GM23338 (cell line): ENCODE results near the gene FOXP1.

Source experiments
- CTCF ChIP-seq, 2 experiments: fragments of 200-600 bp in 1 of 2; sonication (generic) in 1 of 2; conservative IDR thresholded peaks; 2 replicates each; pipeline versions ENCODE4 v1.5.1 to v1.6.1; 2016 to 2017; ENCODE audit warnings: antibody characterized with exemption in 2 of 2, low read depth in 2 of 2, mild to moderate bottlenecking in 2 of 2, moderate library complexity in 1 of 2
- EZH2 ChIP-seq: fragments of 200-600 bp; sonication (generic); IDR thresholded peaks from one replicate; pipeline ENCODE4 v1.8.0; 2017; ENCODE audit warnings: antibody characterized with exemption, mild to moderate bottlenecking, low read depth; ENCODE audit not compliant: unreplicated experiment
- EZH2phosphoT487 ChIP-seq: fragments of 200-600 bp; sonication (generic); IDR thresholded peaks from one replicate; pipeline ENCODE4 v1.8.1; 2018; ENCODE audit warnings: antibody characterized with exemption; ENCODE audit not compliant: unreplicated experiment
- JUNB ChIP-seq: IDR thresholded peaks from one replicate; pipeline ENCODE4 v1.6.1; 2016; ENCODE audit warnings: antibody characterized with exemption; ENCODE audit not compliant: unreplicated experiment
- POLR2AphosphoS5 ChIP-seq: IDR thresholded peaks from 2 replicates; pipeline ENCODE4 v1.6.1; 2016; ENCODE audit warnings: antibody characterized with exemption, low read depth
- REST ChIP-seq: IDR thresholded peaks from one replicate; pipeline ENCODE4 v1.6.1; 2018; ENCODE audit warnings: antibody characterized with exemption; ENCODE audit not compliant: unreplicated experiment

GRCh38 chr3:71072287-71072686, 511.2 kb downstream of the FOXP1 start:
- TF ChIP-seq POLR2AphosphoS5 (no peak), CTCF (conservative IDR thresholded peaks at IDR 0.05; ENCODE audit: low read depth in 2 of 2) (no peak), EZH2 (no peak), EZH2phosphoT487 (no peak), JUNB (no peak), REST (no peak)
